SJCRH30 (cell line): ENCODE results near the gene GRIN3A. TPM values are rescaled to one million over a fixed set of nuclear protein-coding genes. Genes with fewer than 3 reads are reported as not detected.
"Not testable (repeated sequence)": the region's sequence is repeated elsewhere in the genome, so short reads cannot be mapped to it uniquely, and the experiment has no call there.

ENCODE experiments used
- DNase-seq, 2 experiments: peaks; one replicate each; pipeline ENCODE4 v3.0.0-alpha.2; 2015 to 2020
- H3K27ac ChIP-seq: fragments of 250-450 bp; sonication (Bioruptor Pico); 2 replicates; pipeline ENCODE4 v1.5.1; 2020; ENCODE audit warnings: mild to moderate bottlenecking, moderate library complexity
- H3K27me3 ChIP-seq: fragments of 250-450 bp; sonication (Bioruptor Pico); 2 replicates; pipeline ENCODE4 v1.5.1; 2020; ENCODE audit warnings: mild to moderate bottlenecking, moderate library complexity
- H3K36me3 ChIP-seq: fragments of 250-450 bp; sonication (Bioruptor Pico); 2 replicates; pipeline ENCODE4 v1.5.1; 2020; ENCODE audit warnings: mild to moderate bottlenecking, moderate library complexity
- H3K4me1 ChIP-seq: fragments of 250-450 bp; sonication (Bioruptor Pico); 2 replicates; pipeline ENCODE4 v1.5.1; 2020; ENCODE audit warnings: mild to moderate bottlenecking, moderate library complexity
- H3K4me3 ChIP-seq: fragments of 250-450 bp; sonication (Bioruptor Pico); 2 replicates; pipeline ENCODE4 v1.5.1; 2020; ENCODE audit warnings: mild to moderate bottlenecking, moderate library complexity
- H3K9me3 ChIP-seq: fragments of 250-450 bp; sonication (Bioruptor Pico); replicated peaks from 2 replicates; pipeline ENCODE4 v1.5.1; 2020; ENCODE audit warnings: mild to moderate bottlenecking, moderate library complexity
- total RNA-seq: library from RNA; depleted of rRNA; stranded (reverse); fragments of >200 nt; shearing (Covaris generic); gene quantifications from 2 replicates; pipeline ENCODE4 v1.2.3, GENCODE V29; 2014; rRNA removed

The GRIN3A gene
- total RNA-seq: not detected in 2 replicates

GRCh38 chr9:101738566-101739183 lies at the start of gene GRIN3A:
TSS of gene GRIN3A (minus strand) at chr9:101738647. CDS start at chr9:101737979, 668 bp downstream.
- no peaks in the 10 kb centered on the region for H3K27me3 ChIP-seq
- H3K9me3 ChIP-seq: no peaks in the 10 kb centered on the region
- no peak within 1 kb of the TSS for H3K4me3 ChIP-seq
- no peaks in the 10 kb centered on the region for H3K36me3 ChIP-seq
- DNase-seq: no peak
- H3K4me1 ChIP-seq: no peaks in the 10 kb centered on the region
- no peak within 1 kb of the TSS for H3K27ac ChIP-seq

- Histone ChIP-seq H3K9me3 (no peaks in the 10 kb centered on the region), H3K27ac (no peak overlapping the region), H3K4me1 (no peaks in the 10 kb centered on the region), H3K4me3 (no peak overlapping the region), H3K27me3 (no peaks in the 10 kb centered on the region), H3K36me3 (no peaks in the 10 kb centered on the region)
- DNase-seq: no peak
Observed at GRCh38 chr9:101787891-101788290, 49.4 kb upstream of the GRIN3A start.

- Histone ChIP-seq H3K27me3 (no peaks in the 10 kb centered on the region), H3K4me3 (no peak overlapping the region), H3K4me1 (no peaks in the 10 kb centered on the region)
Observed at GRCh38 chr9:101778332-101778731, 39.9 kb upstream of the GRIN3A start.

GRCh38 chr9:101764472-101764871 lies 26.0 kb upstream of the GRIN3A start:
- H3K27ac ChIP-seq: no peak overlapping the region
- no peak overlapping the region for H3K4me3 ChIP-seq
- no peaks in the 10 kb centered on the region for H3K4me1 ChIP-seq
- H3K36me3 ChIP-seq: no peaks in the 10 kb centered on the region
- no peaks in the 10 kb centered on the region for H3K9me3 ChIP-seq
- H3K27me3 ChIP-seq: peaks cover 3% of the 10 kb centered on the region; the same call in 1 of the 2 replicates
- no peak for DNase-seq

More at GRCh38 chr9:101778332-101778731, 39.9 kb upstream of the GRIN3A start:
- Histone ChIP-seq H3K9me3 (no peaks in the 10 kb centered on the region), H3K36me3 (no peaks in the 10 kb centered on the region), H3K27ac (no peak overlapping the region)
- no peak for DNase-seq

GRCh38 chr9:101758304-101758930 lies 20.0 kb upstream of the GRIN3A start:
- no peak overlapping the region for H3K27ac ChIP-seq
- H3K4me1 ChIP-seq: no peaks in the 10 kb centered on the region
- H3K9me3 ChIP-seq: no peaks in the 10 kb centered on the region
- H3K27me3 ChIP-seq: no peaks in the 10 kb centered on the region
- DNase-seq: no peak
- H3K36me3 ChIP-seq: no peaks in the 10 kb centered on the region
- H3K4me3 ChIP-seq: no peak overlapping the region

GRCh38 chr9:101753716-101754115 lies 15.3 kb upstream of the GRIN3A start:
- Histone ChIP-seq H3K4me1 (no peaks in the 10 kb centered on the region), H3K27me3 (no peaks in the 10 kb centered on the region; the same call in 1 of the 2 replicates), H3K4me3 (no peak overlapping the region), H3K9me3 (0 out of 2 replicates have a peak, but pooled peaks cover 3% of the 10 kb centered on the region), H3K27ac (no peak overlapping the region), H3K36me3 (no peaks in the 10 kb centered on the region)
- DNase-seq: no peak

- Histone ChIP-seq H3K9me3 (peaks cover 3% of the 10 kb centered on the region; the same call in 1 of the 2 replicates), H3K27me3 (no peaks in the 10 kb centered on the region; the same call in 1 of the 2 replicates), H3K36me3 (no peaks in the 10 kb centered on the region), H3K4me1 (no peaks in the 10 kb centered on the region), H3K27ac (no peak overlapping the region), H3K4me3 (no peak overlapping the region)
- no peak for DNase-seq
Observed at GRCh38 chr9:101751895-101752294, 13.4 kb upstream of the GRIN3A start.

GRCh38 chr9:101739311-101739710 lies 864 bp upstream of the GRIN3A start:
- no peaks in the 10 kb centered on the region for H3K27me3 ChIP-seq
- no peak overlapping the region for H3K27ac ChIP-seq
- no peaks in the 10 kb centered on the region for H3K4me1 ChIP-seq
- H3K9me3 ChIP-seq: no peaks in the 10 kb centered on the region
- H3K4me3 ChIP-seq: no peak overlapping the region
- DNase-seq: no peak
- no peaks in the 10 kb centered on the region for H3K36me3 ChIP-seq

GRCh38 chr9:101737705-101738565 lies 512 bp downstream of the GRIN3A start:
- Histone ChIP-seq H3K36me3 (no peaks in the 10 kb centered on the region), H3K27me3 (no peaks in the 10 kb centered on the region), H3K4me1 (no peaks in the 10 kb centered on the region), H3K27ac (no peak overlapping the region), H3K9me3 (no peaks in the 10 kb centered on the region), H3K4me3 (no peak overlapping the region)
- no peak for DNase-seq

- Histone ChIP-seq H3K27ac (no peak overlapping the region), H3K9me3 (no peaks in the 10 kb centered on the region), H3K4me1 (no peaks in the 10 kb centered on the region), H3K36me3 (no peaks in the 10 kb centered on the region), H3K27me3 (no peaks in the 10 kb centered on the region), H3K4me3 (no peak overlapping the region)
- no peak for DNase-seq
Observed at GRCh38 chr9:101737165-101737704, 1.2 kb downstream of the GRIN3A start.

GRCh38 chr9:101736717-101737116 lies 1.7 kb downstream of the GRIN3A start:
- no peaks in the 10 kb centered on the region for H3K9me3 ChIP-seq
- H3K4me1 ChIP-seq: no peaks in the 10 kb centered on the region
- no peak overlapping the region for H3K27ac ChIP-seq
- DNase-seq: peak; percentile 12 to 15
- H3K36me3 ChIP-seq: no peaks in the 10 kb centered on the region
- no peaks in the 10 kb centered on the region for H3K27me3 ChIP-seq
- H3K4me3 ChIP-seq: no peak overlapping the region

GRCh38 chr9:101731429-101731828 lies 7.0 kb downstream of the GRIN3A start:
- Histone ChIP-seq H3K27me3 (no peaks in the 10 kb centered on the region), H3K4me1 (no peaks in the 10 kb centered on the region), H3K4me3 (no peak overlapping the region)

GRCh38 chr9:101727612-101728524 lies 10.6 kb downstream of the GRIN3A start:
- Histone ChIP-seq H3K4me3 (no peak overlapping the region), H3K27me3 (no peaks in the 10 kb centered on the region), H3K9me3 (no peaks in the 10 kb centered on the region), H3K27ac (no peak overlapping the region), H3K36me3 (no peaks in the 10 kb centered on the region), H3K4me1 (no peaks in the 10 kb centered on the region)
- DNase-seq: peak; percentile 17 to 58

More at GRCh38 chr9:101731429-101731828, 7.0 kb downstream of the GRIN3A start:
- Histone ChIP-seq H3K27ac (no peak overlapping the region), H3K9me3 (no peaks in the 10 kb centered on the region), H3K36me3 (no peaks in the 10 kb centered on the region)
- no peak for DNase-seq

- H3K27me3 ChIP-seq, H3K9me3 ChIP-seq, DNase-seq, H3K36me3 ChIP-seq, H3K27ac ChIP-seq, H3K4me3 ChIP-seq, H3K4me1 ChIP-seq: not testable (repeated sequence)
Observed at GRCh38 chr9:101724271-101724670, 14.2 kb downstream of the GRIN3A start.
